ENCODE results near the gene EPS15. TPM values are rescaled to one million over a fixed set of nuclear protein-coding genes. Genes with fewer than 3 reads are reported as not detected.

The EPS15 gene
- total RNA-seq, 1 experiment from 2014 or later = 37.1 TPM

GRCh38 chr1:51321924-51322280 is 197.2 kb downstream of the EPS15 start (continued):
- TF ChIP-seq FOXJ3 (CRISPR knock-in tag; IDR thresholded peaks at IDR 0.05; ENCODE audit: borderline replicate concordance) (no peak), RELA (CRISPR knock-in tag; IDR thresholded peaks at IDR 0.05; ENCODE audit: borderline replicate concordance) (no peak), MXD4 (CRISPR knock-in tag; IDR thresholded peaks at IDR 0.05; ENCODE audit: borderline replicate concordance) (no peak), AFF4 (CRISPR knock-in tag; IDR thresholded peaks at IDR 0.05; ENCODE audit: borderline replicate concordance) (no peak), OVOL2 (CRISPR knock-in tag; IDR thresholded peaks at IDR 0.05; ENCODE audit: borderline replicate concordance) (no peak), MLX (CRISPR knock-in tag; IDR thresholded peaks at IDR 0.05) (no peak), ZNF263 (CRISPR knock-in tag; IDR thresholded peaks at IDR 0.05; ENCODE audit: low read depth) (no peak)

- Mint-ChIP-seq H3K9me3 (no peaks in the 10 kb centered on the region), H3K4me3 (no peak overlapping the region), H3K27me3 (ENCODE audit: low read depth) (no peaks in the 10 kb centered on the region; the same call in none of the 2 replicates), H3K36me3 (no peaks in the 10 kb centered on the region), H3K27ac (no peak overlapping the region), H3K4me1 (peaks cover 9% of the 10 kb centered on the region)
- CTCF ChIA-PET = no interaction called here
- POLR2A ChIA-PET = no interaction called here
- TF ChIP-seq ZNF416 (CRISPR knock-in tag; IDR thresholded peaks at IDR 0.05) (no peak), JAZF1 (CRISPR knock-in tag; IDR thresholded peaks at IDR 0.05) (no peak), AFF4 (CRISPR knock-in tag; IDR thresholded peaks at IDR 0.05; ENCODE audit: borderline replicate concordance) (no peak), MLX (CRISPR knock-in tag; IDR thresholded peaks at IDR 0.05) (no peak), TP53 (CRISPR knock-in tag; IDR thresholded peaks at IDR 0.05) (no peak), NR1H2 (CRISPR knock-in tag; IDR thresholded peaks at IDR 0.05) (no peak), IRF2 (CRISPR knock-in tag; IDR thresholded peaks at IDR 0.05; ENCODE audit: borderline replicate concordance, low read depth) (no peak), ELF4 (CRISPR knock-in tag; IDR thresholded peaks at IDR 0.05; ENCODE audit: low read depth) (no peak), ERG (CRISPR knock-in tag; IDR thresholded peaks at IDR 0.05) (no peak), EMX1 (CRISPR knock-in tag; IDR thresholded peaks at IDR 0.05) (no peak), ZSCAN18 (CRISPR knock-in tag; IDR thresholded peaks at IDR 0.05) (no peak)
- DNase-seq (ENCODE audit: low spot score) (no peak), ATAC-seq (no peak)
Observed at GRCh38 chr1:51320967-51321923, 197.8 kb downstream of the EPS15 start.
